Upper lobe of right lung (tissue), 1 donor: Measurements from ENCODE around the gene AGTRAP. TPM values are rescaled to one million over a fixed set of nuclear protein-coding genes. Genes with fewer than 3 reads are reported as not detected.

Experiments used
- ATAC-seq: fragments of 200-7000 bp; cut with Tn5 transposase; one replicate; pipeline ENCODE4 v1.9.1; 2020; ENCODE audit warnings: mild to moderate bottlenecking, moderate library complexity
- DNase-seq: peaks from one replicate; pipeline ENCODE4 v3.0.0-alpha.2; 2020
- H3K27ac ChIP-seq: fragments of 200-600 bp; one replicate; pipeline ENCODE4 v1.8.0; 2022
- H3K27me3 ChIP-seq: fragments of 200-600 bp; one replicate; pipeline ENCODE4 v1.8.0; 2022; ENCODE audit warnings: mild to moderate bottlenecking
- H3K36me3 ChIP-seq: fragments of 200-600 bp; one replicate; pipeline ENCODE4 v1.8.0; 2022
- H3K4me1 ChIP-seq: fragments of 200-600 bp; one replicate; pipeline ENCODE4 v1.8.0; 2022
- H3K4me3 ChIP-seq: fragments of 200-600 bp; one replicate; pipeline ENCODE4 v1.8.0; 2022; ENCODE audit warnings: mild to moderate bottlenecking
- H3K9me3 ChIP-seq: fragments of 200-600 bp; one replicate; pipeline ENCODE4 v1.8.0; 2022
- CTCF ChIP-seq: fragments of 200-600 bp; IDR thresholded peaks from one replicate; pipeline ENCODE4 v1.8.0; 2022; ENCODE audit warnings: antibody characterized with exemption
- intact Hi-C: fragments of 100-400 bp; cut with DNase I; formaldehyde crosslinking; loops from one replicate; pipeline ENCODE4 v1.11.0; 2022
- total RNA-seq: library from RNA; stranded (reverse); fragmentation: NEBNext Ultra II Directional; extraction: Animal tissue kit (Norgen Biotek cat#: 25700); gene quantifications from one replicate; pipeline ENCODE4 v1.2.1, GENCODE V29; 2021
- donor health status: DM: no; HTN: yes; CAD: no; lungs with severe emphysema.

The AGTRAP gene
- total RNA-seq, 1 donor from 2014 or later, result 57.0 TPM

GRCh38 chr1:11704194-11704529 lies 31.8 kb upstream of the AGTRAP start:
- no peak for TF ChIP-seq CTCF
- DNase-seq, result no peak
- intact Hi-C loops, result no loop called here
- Histone ChIP-seq H3K27me3 (peaks cover 33% of the 10 kb centered on the region), H3K9me3 (no peaks in the 10 kb centered on the region), H3K27ac (no peak overlapping the region), H3K4me1 (no peaks in the 10 kb centered on the region), H3K36me3 (no peaks in the 10 kb centered on the region), H3K4me3 (no peak overlapping the region)
- ATAC-seq, result no peak

GRCh38 chr1:11704691-11705475 lies 31.1 kb upstream of the AGTRAP start:
- peaks cover 31% of the 10 kb centered on the region for H3K27me3 ChIP-seq
- H3K36me3 ChIP-seq, result no peaks in the 10 kb centered on the region
- ATAC-seq, result no peak
- no peak overlapping the region for H3K27ac ChIP-seq
- no peak for TF ChIP-seq CTCF
- H3K4me1 ChIP-seq, result no peaks in the 10 kb centered on the region
- DNase-seq, result no peak
- intact Hi-C loops, result no loop called here
- H3K9me3 ChIP-seq, result no peaks in the 10 kb centered on the region
- H3K4me3 ChIP-seq, result no peak overlapping the region

- H3K27ac ChIP-seq, result no peak overlapping the region
- no peaks in the 10 kb centered on the region for H3K9me3 ChIP-seq
- no peak for TF ChIP-seq CTCF
- ATAC-seq (no peak), DNase-seq (no peak)
- H3K36me3 ChIP-seq, result no peaks in the 10 kb centered on the region
- H3K4me1 ChIP-seq, result no peaks in the 10 kb centered on the region
- intact Hi-C loops, result no loop called here
- no peak overlapping the region for H3K4me3 ChIP-seq
- peaks cover 23% of the 10 kb centered on the region for H3K27me3 ChIP-seq
These were observed 30.3 kb upstream of the AGTRAP start for GRCh38 chr1:11705596-11705995.

GRCh38 chr1:11706292-11706691 lies 29.6 kb upstream of the AGTRAP start:
- H3K36me3 ChIP-seq, result no peaks in the 10 kb centered on the region
- intact Hi-C loops, result no loop called here

GRCh38 chr1:11707621-11708276 lies 28.2 kb upstream of the AGTRAP start:
- DNase-seq (peak; percentile 77), ATAC-seq (peak; percentile 52)
- no peaks in the 10 kb centered on the region for H3K4me1 ChIP-seq
- H3K4me3 ChIP-seq, result no peak overlapping the region
- no peaks in the 10 kb centered on the region for H3K9me3 ChIP-seq
- no peak for TF ChIP-seq CTCF
- intact Hi-C loops, result no loop called here
- H3K36me3 ChIP-seq, result no peaks in the 10 kb centered on the region
- peaks cover 16% of the 10 kb centered on the region for H3K27me3 ChIP-seq
- H3K27ac ChIP-seq, result no peak overlapping the region

More at GRCh38 chr1:11706292-11706691, 29.6 kb upstream of the AGTRAP start:
- H3K9me3 ChIP-seq, result no peaks in the 10 kb centered on the region
- peaks cover 16% of the 10 kb centered on the region for H3K27me3 ChIP-seq
- DNase-seq (no peak), ATAC-seq (no peak)
- H3K4me1 ChIP-seq, result no peaks in the 10 kb centered on the region
- TF ChIP-seq CTCF, result no peak
- no peak overlapping the region for H3K4me3 ChIP-seq
- no peak overlapping the region for H3K27ac ChIP-seq
